Sigmoid colon (tissue), 4 donors: ENCODE results near the gene MAGI2.
"Not testable (repeated sequence)": the region's sequence is repeated elsewhere in the genome, so short reads cannot be mapped to it uniquely, and the experiment has no call there.

Source experiments
- POLR2A ChIP-seq, 2 donors: fragments of 450-650 bp; IDR thresholded peaks; one replicate each; pipeline ENCODE4 v1.6.1; 2016; ENCODE audit warnings: antibody characterized with exemption in 2 of 2, mild to moderate bottlenecking in 2 of 2, moderate library complexity in 2 of 2
- POLR2AphosphoS5 ChIP-seq, 4 donors: sonication (generic); formaldehyde crosslinking; IDR thresholded peaks; one replicate each; pipeline ENCODE4 v1.6.1; 2017; ENCODE audit warnings: antibody characterized with exemption in 4 of 4
- TF ChIP-seq, protein P1 (sequence below), 4 experiments: fragments of 450-650 bp in 3 of 4; fragments of 200-600 bp in 1 of 4; IDR thresholded peaks; one replicate each; pipeline ENCODE4 v1.5.1; 2016 to 2019; ENCODE audit warnings: antibody characterized with exemption in 4 of 4, mild to moderate bottlenecking in 3 of 4, moderate library complexity in 2 of 4

- TF ChIP-seq, protein P1, sequence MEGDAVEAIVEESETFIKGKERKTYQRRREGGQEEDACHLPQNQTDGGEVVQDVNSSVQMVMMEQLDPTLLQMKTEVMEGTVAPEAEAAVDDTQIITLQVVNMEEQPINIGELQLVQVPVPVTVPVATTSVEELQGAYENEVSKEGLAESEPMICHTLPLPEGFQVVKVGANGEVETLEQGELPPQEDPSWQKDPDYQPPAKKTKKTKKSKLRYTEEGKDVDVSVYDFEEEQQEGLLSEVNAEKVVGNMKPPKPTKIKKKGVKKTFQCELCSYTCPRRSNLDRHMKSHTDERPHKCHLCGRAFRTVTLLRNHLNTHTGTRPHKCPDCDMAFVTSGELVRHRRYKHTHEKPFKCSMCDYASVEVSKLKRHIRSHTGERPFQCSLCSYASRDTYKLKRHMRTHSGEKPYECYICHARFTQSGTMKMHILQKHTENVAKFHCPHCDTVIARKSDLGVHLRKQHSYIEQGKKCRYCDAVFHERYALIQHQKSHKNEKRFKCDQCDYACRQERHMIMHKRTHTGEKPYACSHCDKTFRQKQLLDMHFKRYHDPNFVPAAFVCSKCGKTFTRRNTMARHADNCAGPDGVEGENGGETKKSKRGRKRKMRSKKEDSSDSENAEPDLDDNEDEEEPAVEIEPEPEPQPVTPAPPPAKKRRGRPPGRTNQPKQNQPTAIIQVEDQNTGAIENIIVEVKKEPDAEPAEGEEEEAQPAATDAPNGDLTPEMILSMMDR (IDR thresholded peaks at IDR 0.05): not testable (repeated sequence)
- TF ChIP-seq POLR2AphosphoS5, POLR2A (IDR thresholded peaks at IDR 0.05): not testable (repeated sequence)
Measured at GRCh38 chr7:79442766-79443165, 10.7 kb downstream of the MAGI2 start.
